ENCODE measurements around the gene PHLDA2. TPM values are rescaled to one million over a fixed set of nuclear protein-coding genes. Genes with fewer than 3 reads are reported as not detected.
A peak's percentile ranks its signal among the peaks of the same experiment; 100 is the strongest.

Gene PHLDA2
- total and polyA plus RNA-seq, 2 experiments from 2014 or later: 3.8 to 16.5 TPM

DNA sequence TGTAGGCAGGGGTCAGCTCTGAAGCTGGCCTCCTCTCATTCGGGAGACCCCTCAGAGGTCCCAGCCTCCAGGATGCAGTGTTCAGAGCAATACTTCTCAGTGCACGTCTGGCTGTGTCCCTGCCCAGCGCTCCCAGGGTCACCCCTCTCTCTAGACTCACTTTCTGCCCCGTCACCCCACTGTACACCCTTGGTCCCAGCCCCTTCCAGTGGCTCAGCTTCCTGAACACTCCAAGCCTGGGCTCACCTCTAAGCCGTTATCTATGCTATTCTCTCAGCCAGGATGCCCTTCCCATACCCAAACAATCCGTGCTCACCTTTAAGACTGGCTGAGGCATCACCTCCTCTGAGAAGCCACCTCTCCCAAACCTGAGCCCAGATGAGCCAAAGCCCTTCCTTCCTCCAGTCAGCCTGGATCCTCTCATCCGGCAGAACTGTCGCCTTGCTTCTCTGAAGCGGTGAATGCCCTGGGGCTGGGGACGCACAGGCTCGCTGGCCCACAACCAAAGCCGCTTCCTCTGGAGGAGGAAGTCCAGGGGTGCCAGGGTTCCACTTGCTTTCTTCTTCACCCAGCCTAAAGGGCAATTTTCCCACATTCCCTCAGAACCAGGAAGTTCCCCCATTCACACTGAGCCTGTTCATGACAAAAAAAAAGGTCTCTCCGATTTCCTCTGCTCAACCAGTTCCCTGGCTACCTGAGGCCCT, 30.0 kb downstream of the PHLDA2 start:
- no peak overlapping the region for H2AFZ ChIP-seq
- H3K4me3 Mint-ChIP-seq: no peak overlapping the region
- no peak overlapping the region for H3K4me2 ChIP-seq
- TF ChIP-seq POLR2AphosphoS5 (IDR thresholded peaks at IDR 0.05; ENCODE audit: low read depth): no peak
- TF ChIP-seq, protein P1, sequence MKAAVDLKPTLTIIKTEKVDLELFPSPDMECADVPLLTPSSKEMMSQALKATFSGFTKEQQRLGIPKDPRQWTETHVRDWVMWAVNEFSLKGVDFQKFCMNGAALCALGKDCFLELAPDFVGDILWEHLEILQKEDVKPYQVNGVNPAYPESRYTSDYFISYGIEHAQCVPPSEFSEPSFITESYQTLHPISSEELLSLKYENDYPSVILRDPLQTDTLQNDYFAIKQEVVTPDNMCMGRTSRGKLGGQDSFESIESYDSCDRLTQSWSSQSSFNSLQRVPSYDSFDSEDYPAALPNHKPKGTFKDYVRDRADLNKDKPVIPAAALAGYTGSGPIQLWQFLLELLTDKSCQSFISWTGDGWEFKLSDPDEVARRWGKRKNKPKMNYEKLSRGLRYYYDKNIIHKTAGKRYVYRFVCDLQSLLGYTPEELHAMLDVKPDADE (IDR thresholded peaks at IDR 0.05): no peak
- TF ChIP-seq, protein P2, sequence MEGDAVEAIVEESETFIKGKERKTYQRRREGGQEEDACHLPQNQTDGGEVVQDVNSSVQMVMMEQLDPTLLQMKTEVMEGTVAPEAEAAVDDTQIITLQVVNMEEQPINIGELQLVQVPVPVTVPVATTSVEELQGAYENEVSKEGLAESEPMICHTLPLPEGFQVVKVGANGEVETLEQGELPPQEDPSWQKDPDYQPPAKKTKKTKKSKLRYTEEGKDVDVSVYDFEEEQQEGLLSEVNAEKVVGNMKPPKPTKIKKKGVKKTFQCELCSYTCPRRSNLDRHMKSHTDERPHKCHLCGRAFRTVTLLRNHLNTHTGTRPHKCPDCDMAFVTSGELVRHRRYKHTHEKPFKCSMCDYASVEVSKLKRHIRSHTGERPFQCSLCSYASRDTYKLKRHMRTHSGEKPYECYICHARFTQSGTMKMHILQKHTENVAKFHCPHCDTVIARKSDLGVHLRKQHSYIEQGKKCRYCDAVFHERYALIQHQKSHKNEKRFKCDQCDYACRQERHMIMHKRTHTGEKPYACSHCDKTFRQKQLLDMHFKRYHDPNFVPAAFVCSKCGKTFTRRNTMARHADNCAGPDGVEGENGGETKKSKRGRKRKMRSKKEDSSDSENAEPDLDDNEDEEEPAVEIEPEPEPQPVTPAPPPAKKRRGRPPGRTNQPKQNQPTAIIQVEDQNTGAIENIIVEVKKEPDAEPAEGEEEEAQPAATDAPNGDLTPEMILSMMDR (conservative IDR thresholded peaks at IDR 0.05; ENCODE audit: low read depth in 2 of 2): no peak
- no peaks in the 10 kb centered on the region for H3K36me3 ChIP-seq (ENCODE audit: insufficient read depth)
- peaks cover 5% of the 10 kb centered on the region; the same call in 1 of the 2 replicates for H3K4me1 ChIP-seq (ENCODE audit: insufficient read depth)
- no peak overlapping the region for H3K27ac ChIP-seq (ENCODE audit: low read depth)
- DNase-seq (ENCODE audit: low spot score) (no peak), ATAC-seq (no peak)
- no peaks in the 10 kb centered on the region; the same call in 1 of the 2 replicates for H4K20me1 ChIP-seq (replicated peaks; ENCODE audit: insufficient read depth)
- H3K27me3 Mint-ChIP-seq (ENCODE audit: insufficient read depth, low read depth, poor library complexity): peaks cover 55% of the 10 kb centered on the region
- H3K4me1 Mint-ChIP-seq: peaks cover 19% of the 10 kb centered on the region
- H3F3A ChIP-seq (replicated peaks; ENCODE audit: low read depth): no peaks in the 10 kb centered on the region
- H3K9me3 Mint-ChIP-seq: peaks cover 20% of the 10 kb centered on the region
- peaks cover 4% of the 10 kb centered on the region; the same call in 1 of the 2 replicates for H3K27me3 ChIP-seq (ENCODE audit: insufficient read depth)
- H3K4me3 ChIP-seq: no peak overlapping the region
- peak overlapping the region; percentile 10; the same call in 1 of the 2 replicates for H3K27ac Mint-ChIP-seq
- no peaks in the 10 kb centered on the region for H3K79me2 ChIP-seq (replicated peaks; ENCODE audit: insufficient read depth)
- H3K9me2 ChIP-seq (ENCODE audit: insufficient read depth): no peaks in the 10 kb centered on the region
- peaks cover 12% of the 10 kb centered on the region for H3K36me3 Mint-ChIP-seq (ENCODE audit: low read depth)

DNA sequence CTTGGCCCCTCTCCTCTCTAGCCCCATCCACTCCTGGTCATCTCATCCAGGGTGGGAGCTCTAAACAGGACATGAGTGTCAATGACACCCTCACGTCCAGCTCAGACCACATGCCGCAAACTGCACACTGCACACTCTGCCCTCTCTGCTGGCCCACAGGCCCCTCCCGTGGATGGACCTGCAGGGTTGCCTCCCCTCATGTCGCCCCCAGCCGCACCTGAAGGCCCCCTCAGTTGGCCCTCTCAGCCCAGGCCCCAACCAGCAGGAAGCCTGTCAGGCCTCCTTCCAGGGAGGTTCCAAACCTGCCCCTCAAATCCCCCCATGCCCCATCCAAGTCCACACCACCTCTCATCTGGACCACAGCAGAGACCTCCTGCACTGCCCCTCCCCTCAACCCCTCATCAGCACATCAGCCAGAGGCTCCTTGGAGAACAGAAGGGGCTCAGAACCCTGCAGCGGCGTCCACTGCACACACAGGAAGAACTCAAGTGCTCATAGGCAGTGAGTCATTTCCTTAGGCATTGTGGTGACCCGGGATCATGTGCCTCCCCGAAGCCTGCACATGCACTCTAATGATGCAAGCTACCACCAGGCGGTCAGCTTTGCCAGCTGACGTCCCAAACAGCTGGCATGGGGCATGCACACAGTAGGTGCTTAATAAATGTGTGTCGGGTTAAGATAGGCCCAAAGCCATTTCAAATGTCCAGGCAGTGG, 30.7 kb downstream of the PHLDA2 start:
- H3K79me2 ChIP-seq (replicated peaks; ENCODE audit: insufficient read depth): no peaks in the 10 kb centered on the region
- H3K27me3 ChIP-seq (ENCODE audit: insufficient read depth): peaks cover 4% of the 10 kb centered on the region; the same call in 1 of the 2 replicates
- peaks cover 25% of the 10 kb centered on the region for H3K9me3 Mint-ChIP-seq
- peaks cover 15% of the 10 kb centered on the region for H3K4me1 Mint-ChIP-seq
- no peak overlapping the region for H3K4me3 Mint-ChIP-seq
- H3K27ac ChIP-seq (ENCODE audit: low read depth): no peak overlapping the region
- ATAC-seq (no peak), DNase-seq (ENCODE audit: low spot score) (no peak)
- H3K27me3 Mint-ChIP-seq (ENCODE audit: insufficient read depth, low read depth, poor library complexity): peaks cover 59% of the 10 kb centered on the region
- no peak overlapping the region; the same call in 1 of the 2 replicates for H3K27ac Mint-ChIP-seq
- peaks cover 5% of the 10 kb centered on the region; the same call in 1 of the 2 replicates for H3K4me1 ChIP-seq (ENCODE audit: insufficient read depth)
- H3K36me3 ChIP-seq (ENCODE audit: insufficient read depth): no peaks in the 10 kb centered on the region
- no peak overlapping the region for H2AFZ ChIP-seq
- H3K9me2 ChIP-seq (ENCODE audit: insufficient read depth): no peaks in the 10 kb centered on the region
- no peak overlapping the region for H3K4me2 ChIP-seq
- no peak overlapping the region for H3K4me3 ChIP-seq
- peaks cover 12% of the 10 kb centered on the region for H3K36me3 Mint-ChIP-seq (ENCODE audit: low read depth)
- H3F3A ChIP-seq (replicated peaks; ENCODE audit: low read depth): no peaks in the 10 kb centered on the region
- H4K20me1 ChIP-seq (replicated peaks; ENCODE audit: insufficient read depth): no peaks in the 10 kb centered on the region; the same call in 1 of the 2 replicates
- TF ChIP-seq, protein P3, sequence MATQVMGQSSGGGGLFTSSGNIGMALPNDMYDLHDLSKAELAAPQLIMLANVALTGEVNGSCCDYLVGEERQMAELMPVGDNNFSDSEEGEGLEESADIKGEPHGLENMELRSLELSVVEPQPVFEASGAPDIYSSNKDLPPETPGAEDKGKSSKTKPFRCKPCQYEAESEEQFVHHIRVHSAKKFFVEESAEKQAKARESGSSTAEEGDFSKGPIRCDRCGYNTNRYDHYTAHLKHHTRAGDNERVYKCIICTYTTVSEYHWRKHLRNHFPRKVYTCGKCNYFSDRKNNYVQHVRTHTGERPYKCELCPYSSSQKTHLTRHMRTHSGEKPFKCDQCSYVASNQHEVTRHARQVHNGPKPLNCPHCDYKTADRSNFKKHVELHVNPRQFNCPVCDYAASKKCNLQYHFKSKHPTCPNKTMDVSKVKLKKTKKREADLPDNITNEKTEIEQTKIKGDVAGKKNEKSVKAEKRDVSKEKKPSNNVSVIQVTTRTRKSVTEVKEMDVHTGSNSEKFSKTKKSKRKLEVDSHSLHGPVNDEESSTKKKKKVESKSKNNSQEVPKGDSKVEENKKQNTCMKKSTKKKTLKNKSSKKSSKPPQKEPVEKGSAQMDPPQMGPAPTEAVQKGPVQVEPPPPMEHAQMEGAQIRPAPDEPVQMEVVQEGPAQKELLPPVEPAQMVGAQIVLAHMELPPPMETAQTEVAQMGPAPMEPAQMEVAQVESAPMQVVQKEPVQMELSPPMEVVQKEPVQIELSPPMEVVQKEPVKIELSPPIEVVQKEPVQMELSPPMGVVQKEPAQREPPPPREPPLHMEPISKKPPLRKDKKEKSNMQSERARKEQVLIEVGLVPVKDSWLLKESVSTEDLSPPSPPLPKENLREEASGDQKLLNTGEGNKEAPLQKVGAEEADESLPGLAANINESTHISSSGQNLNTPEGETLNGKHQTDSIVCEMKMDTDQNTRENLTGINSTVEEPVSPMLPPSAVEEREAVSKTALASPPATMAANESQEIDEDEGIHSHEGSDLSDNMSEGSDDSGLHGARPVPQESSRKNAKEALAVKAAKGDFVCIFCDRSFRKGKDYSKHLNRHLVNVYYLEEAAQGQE (IDR thresholded peaks at IDR 0.05; ENCODE audit: unreplicated experiment): no peak
- TF ChIP-seq NANOG (IDR thresholded peaks at IDR 0.05; ENCODE audit: borderline replicate concordance) (no peak), ZNF114 (CRISPR knock-in tag; IDR thresholded peaks at IDR 0.05) (no peak), CREB1 (CRISPR knock-in tag; IDR thresholded peaks at IDR 0.05; ENCODE audit: low read depth) (no peak)
